NK-92 (cell line): ENCODE results near the gene GANAB.
"Not testable (repeated sequence)": the region's sequence is repeated elsewhere in the genome, so short reads cannot be mapped to it uniquely, and the experiment has no call there.

ENCODE experiments used
- DNase-seq: peaks from one replicate; lab custom pipeline; 2025; ENCODE audit not compliant: unreplicated experiment; lab: John Stamatoyannopoulos, UW

GANAB gene

GRCh38 chr11:62667460-62667859 is 21.0 kb upstream of the GANAB start:
- no peak for DNase-seq

- no peak for DNase-seq
Measured at GRCh38 chr11:62666259-62666926, 20.0 kb upstream of the GANAB start.

GRCh38 chr11:62665599-62666258 is 19.3 kb upstream of the GANAB start:
- DNase-seq: no peak

GRCh38 chr11:62665075-62665598 is 18.7 kb upstream of the GANAB start, which contains the start of the genes C11orf98 and CSKMT:
Gene C11orf98 (minus strand): TSS chr11:62665210. CDS start chr11:62665169, 41 bp downstream.
Gene CSKMT (plus strand): TSS chr11:62665312. CDS start chr11:62665880, 568 bp downstream.
- DNase-seq: peak; percentile 72

GRCh38 chr11:62664405-62665074 is 18.1 kb upstream of the GANAB start:
- no peak for DNase-seq

- DNase-seq: no peak
Measured at GRCh38 chr11:62656796-62657429, 10.5 kb upstream of the GANAB start.

GRCh38 chr11:62654297-62654696 is 7.9 kb upstream of the GANAB start:
- no peak for DNase-seq

- DNase-seq: no peak
Measured at GRCh38 chr11:62652161-62653006, 6.0 kb upstream of the GANAB start.

- not testable (repeated sequence) for DNase-seq
Measured at GRCh38 chr11:62650283-62650682, 3.9 kb upstream of the GANAB start.

GRCh38 chr11:62649486-62649885 is 3.1 kb upstream of the GANAB start:
- DNase-seq: no peak

GRCh38 chr11:62648967-62649364 is 2.6 kb upstream of the GANAB start:
- no peak for DNase-seq

GRCh38 chr11:62648185-62648966 is 2.0 kb upstream of the GANAB start:
- no peak for DNase-seq

GRCh38 chr11:62647609-62648005 is 1.2 kb upstream of the GANAB start:
- no peak for DNase-seq

GRCh38 chr11:62646825-62647608 is 604 bp upstream of the GANAB start:
- DNase-seq: no peak

- no peak for DNase-seq
Measured at GRCh38 chr11:62645671-62645945, 805 bp downstream of the GANAB start.

GRCh38 chr11:62644220-62644619 is 2.2 kb downstream of the GANAB start:
- DNase-seq: no peak

GRCh38 chr11:62632492-62632891 is 13.9 kb downstream of the GANAB start:
- DNase-seq: no peak

GRCh38 chr11:62627713-62628112 is 18.7 kb downstream of the GANAB start:
- DNase-seq: no peak

GRCh38 chr11:62622476-62623089 is 23.8 kb downstream of the GANAB start:
- DNase-seq: no peak
